ENCODE measurements around the gene FREM2.

GRCh38 chr13:38879278-38879677 is 192.4 kb downstream of the FREM2 start:
- TF ChIP-seq CTCF (IDR thresholded peaks at IDR 0.05; ENCODE audit: insufficient read depth, low read length, poor library complexity, severe bottlenecking) = no peak
- TF ChIP-seq EZH2phosphoT487 (conservative IDR thresholded peaks at IDR 0.05; ENCODE audit: low read length) = no peak
